ENCODE measurements around the gene GBP1.

DNA sequence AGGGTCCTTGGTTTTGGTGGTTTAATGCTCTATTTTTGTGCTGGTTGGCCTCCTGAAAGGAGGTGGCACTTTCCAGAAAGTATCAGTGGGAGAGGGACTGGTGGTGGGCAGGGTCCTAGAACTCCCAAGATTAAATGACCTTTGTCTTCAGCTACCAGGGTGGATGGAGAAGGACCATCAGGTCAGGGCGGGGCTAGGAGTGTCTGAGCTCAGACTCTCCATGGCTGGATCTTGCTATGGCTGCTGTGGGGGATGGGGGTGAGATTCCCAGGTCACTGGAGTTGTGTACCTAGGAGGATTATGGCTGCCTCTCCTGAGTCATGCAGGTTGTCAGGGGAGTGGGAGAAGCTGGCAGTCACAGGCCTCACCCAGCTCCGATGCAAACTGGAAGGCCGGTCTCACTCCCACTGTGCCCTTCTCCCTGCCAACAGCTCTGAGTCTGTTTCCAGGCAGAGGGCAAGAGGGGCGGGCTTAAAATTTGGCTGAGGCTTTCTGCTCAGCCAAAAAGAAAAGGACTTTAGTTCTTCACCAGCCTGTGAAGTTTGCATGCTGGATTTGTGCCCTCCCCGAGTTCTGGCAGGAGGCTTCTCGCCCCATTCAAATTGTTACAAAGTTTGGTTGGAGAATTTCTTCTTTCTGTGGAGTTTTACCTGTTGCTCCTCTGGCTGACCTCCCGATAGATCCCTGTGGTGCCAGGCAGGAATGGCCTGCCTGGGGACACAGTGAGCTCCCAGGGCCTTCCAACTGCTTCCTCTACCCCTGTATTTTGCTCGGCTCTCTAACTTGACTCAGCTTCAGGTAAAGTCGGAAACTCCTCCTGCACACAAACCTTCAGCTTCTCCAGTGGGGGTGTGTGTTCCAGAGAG, 59.5 kb downstream of the GBP1 start:
- TF ChIP-seq, protein P1, sequence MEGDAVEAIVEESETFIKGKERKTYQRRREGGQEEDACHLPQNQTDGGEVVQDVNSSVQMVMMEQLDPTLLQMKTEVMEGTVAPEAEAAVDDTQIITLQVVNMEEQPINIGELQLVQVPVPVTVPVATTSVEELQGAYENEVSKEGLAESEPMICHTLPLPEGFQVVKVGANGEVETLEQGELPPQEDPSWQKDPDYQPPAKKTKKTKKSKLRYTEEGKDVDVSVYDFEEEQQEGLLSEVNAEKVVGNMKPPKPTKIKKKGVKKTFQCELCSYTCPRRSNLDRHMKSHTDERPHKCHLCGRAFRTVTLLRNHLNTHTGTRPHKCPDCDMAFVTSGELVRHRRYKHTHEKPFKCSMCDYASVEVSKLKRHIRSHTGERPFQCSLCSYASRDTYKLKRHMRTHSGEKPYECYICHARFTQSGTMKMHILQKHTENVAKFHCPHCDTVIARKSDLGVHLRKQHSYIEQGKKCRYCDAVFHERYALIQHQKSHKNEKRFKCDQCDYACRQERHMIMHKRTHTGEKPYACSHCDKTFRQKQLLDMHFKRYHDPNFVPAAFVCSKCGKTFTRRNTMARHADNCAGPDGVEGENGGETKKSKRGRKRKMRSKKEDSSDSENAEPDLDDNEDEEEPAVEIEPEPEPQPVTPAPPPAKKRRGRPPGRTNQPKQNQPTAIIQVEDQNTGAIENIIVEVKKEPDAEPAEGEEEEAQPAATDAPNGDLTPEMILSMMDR (IDR thresholded peaks at IDR 0.05), result no peak
- TF ChIP-seq EZH2 (IDR thresholded peaks at IDR 0.05; ENCODE audit: borderline replicate concordance, insufficient read depth, low read depth, low read length, poor library complexity, severe bottlenecking), result no peak
